Measurements from ENCODE around the gene ABCB1.

DNA sequence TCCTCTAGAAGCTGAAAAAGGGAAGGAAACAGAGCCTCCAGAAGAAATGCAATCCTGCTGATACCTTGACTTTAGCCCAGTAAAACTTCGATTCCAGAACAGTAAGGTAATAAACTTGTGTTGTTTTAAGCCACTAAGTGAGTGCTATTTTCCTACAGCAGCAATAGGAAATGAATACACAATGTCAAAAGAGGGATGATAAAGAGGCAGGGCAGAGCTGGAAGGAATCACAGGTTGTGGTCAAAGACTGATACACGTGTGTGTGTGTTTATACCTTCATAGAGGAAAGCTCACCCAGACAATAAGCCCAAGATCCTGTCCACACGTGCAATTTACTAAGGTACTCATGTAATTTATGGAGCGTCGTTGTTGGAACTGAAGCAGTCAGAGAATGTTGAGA, 9.5 kb downstream of the ABCB1 start:
- TF ChIP-seq, protein P1, sequence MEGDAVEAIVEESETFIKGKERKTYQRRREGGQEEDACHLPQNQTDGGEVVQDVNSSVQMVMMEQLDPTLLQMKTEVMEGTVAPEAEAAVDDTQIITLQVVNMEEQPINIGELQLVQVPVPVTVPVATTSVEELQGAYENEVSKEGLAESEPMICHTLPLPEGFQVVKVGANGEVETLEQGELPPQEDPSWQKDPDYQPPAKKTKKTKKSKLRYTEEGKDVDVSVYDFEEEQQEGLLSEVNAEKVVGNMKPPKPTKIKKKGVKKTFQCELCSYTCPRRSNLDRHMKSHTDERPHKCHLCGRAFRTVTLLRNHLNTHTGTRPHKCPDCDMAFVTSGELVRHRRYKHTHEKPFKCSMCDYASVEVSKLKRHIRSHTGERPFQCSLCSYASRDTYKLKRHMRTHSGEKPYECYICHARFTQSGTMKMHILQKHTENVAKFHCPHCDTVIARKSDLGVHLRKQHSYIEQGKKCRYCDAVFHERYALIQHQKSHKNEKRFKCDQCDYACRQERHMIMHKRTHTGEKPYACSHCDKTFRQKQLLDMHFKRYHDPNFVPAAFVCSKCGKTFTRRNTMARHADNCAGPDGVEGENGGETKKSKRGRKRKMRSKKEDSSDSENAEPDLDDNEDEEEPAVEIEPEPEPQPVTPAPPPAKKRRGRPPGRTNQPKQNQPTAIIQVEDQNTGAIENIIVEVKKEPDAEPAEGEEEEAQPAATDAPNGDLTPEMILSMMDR (IDR thresholded peaks at IDR 0.05; ENCODE audit: extremely low read depth in 1 of 2, insufficient read depth in 1 of 2, low read depth in 1 of 2, low read length in 2 of 2), result no peak
- no peak for TF ChIP-seq POLR2AphosphoS5 (IDR thresholded peaks at IDR 0.05; ENCODE audit: insufficient read depth, low read depth, low read length)
- TF ChIP-seq POLR2A (IDR thresholded peaks at IDR 0.05; ENCODE audit: low read depth, low read length), result no peak
- TF ChIP-seq EZH2 (IDR thresholded peaks at IDR 0.05; ENCODE audit: borderline replicate concordance, low read depth, low read length, severe bottlenecking), result no peak
